DMS 273 (cell line): ENCODE data around the gene PLS3.

Experiments
- DNase-seq: peaks from one replicate; lab custom pipeline; 2025; ENCODE audit not compliant: unreplicated experiment; lab: John Stamatoyannopoulos, UW

Gene PLS3

DNA sequence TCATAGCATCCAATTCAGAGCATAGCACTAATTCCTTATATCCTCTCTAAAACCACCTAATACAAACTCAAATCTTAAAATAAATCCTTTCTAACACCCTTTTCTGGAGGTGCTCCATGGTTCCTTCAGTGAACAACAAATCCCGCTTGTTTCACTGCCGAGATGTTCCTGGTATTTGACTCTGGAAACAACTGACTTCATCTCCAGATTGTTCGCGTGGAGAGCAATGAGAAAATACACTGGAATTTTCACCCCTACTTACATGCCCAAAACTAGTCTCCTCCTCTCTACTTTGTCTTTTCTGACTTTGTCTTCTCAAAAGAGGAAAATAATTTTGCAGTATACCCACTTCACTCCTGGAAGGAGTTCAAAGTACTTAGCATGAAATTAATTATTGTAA, 129.0 kb downstream of the PLS3 start:
- no peak for DNase-seq

DNA sequence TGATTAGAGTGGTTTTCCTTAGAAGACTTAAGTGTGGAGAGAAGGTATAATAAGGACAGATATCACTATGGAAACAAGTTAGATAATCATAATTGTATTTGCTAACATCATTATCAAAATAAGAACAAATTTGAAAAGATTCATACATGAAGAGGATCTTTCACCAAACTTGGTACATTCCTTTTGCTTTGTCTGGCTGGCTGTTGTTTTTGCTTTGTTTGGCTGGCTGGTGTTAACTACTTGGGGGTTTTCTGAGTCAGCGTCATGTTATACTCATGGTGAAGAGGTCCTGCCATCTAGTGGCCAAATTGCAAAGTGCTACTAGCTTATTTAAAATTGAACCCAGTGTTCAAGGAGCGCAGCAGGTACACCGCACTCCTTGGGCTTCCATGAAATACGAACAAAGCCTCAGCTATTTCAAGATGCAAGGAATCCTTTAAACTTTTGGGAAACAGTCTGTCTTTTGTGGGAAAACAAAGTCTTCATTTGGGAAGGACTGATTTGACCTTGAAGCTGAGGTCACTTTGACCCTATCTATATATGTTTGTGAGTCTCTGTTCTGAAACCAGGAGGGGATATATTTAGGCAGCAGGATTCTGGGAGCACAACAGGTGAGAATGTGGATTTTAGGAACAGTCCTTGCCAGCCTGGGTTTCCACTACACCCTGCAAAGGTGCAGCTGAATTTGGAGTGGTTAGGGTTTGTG, 129.7 kb downstream of the PLS3 start:
- peak; percentile 88 for DNase-seq

DNA sequence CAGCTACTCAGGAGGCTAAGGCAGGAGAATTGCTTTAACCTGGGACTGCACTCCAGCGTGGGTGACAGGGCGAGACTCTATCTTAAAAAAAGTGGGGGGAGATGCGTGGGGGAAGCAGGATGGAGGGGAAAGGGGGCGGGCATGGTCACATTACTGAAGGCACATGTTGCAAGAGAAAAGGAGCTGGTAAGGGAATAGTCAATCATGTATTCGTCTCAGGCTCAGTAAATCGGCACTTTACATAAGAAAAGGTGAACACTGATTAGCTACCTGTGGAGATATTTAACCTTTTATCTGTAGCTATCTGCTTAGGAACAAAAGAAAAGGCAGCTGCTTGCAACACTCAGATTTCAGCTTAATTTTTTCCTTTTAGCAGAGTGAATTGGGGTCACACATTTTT, 132.5 kb downstream of the PLS3 start:
- DNase-seq, result no peak

DNA sequence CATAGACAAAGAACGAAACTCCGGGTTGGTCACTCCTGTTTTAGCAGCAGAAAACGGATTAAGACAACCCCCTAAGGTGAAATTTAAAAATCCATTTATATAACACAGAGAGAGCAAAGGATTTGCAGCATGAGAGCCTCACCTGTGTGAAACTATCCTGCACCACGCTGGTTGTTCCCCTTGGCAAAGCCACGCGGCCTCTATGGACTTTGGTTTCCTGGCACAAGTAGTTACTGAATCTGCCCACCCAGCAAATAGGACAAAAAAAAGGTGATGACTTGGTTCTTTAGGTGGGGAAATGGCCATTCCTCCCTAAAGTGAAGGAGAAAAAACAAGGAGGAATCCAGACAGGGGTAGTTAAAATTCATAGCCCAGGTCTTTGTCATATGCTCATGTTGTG, 133.1 kb downstream of the PLS3 start:
- no peak for DNase-seq

DNA sequence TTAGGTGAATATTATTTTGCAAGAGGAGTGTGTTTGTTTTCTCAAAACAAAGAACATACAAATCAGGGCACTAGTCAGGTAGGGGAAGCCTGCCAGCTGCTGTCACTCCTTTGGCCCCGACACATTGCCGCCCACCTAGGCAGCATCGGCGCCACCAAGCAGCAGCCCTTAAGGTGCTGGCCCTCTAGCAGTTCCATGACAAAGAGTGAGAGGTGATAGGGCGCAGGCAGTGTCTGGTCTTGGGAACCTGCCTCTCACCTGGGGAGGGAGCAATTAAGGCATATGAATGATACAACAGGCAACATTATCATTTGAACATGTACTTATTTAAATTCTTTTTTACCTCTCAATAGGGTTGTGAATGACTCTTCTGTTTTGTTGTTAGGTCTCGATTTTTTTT, 135.1 kb downstream of the PLS3 start:
- DNase-seq, result no peak

DNA sequence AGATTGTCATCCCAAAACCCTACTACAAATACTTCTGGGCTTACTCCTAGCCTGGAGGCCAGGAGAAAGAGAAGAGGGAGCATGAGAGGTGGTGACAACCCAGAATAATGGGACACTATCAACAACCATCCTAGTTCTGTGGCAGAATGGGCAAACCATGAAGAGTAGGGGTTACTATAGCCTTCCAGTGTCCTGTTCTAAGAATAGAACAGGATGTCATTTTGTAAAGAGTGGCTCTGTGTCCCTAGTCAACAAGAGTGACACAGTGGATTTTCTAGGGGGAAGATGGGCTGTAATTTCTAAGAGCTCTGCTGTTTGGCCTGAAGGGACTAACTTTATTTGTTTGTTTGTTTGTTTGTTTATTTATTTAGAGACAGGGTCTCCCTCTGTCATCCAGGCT, 136.0 kb downstream of the PLS3 start:
- DNase-seq, result no peak

DNA sequence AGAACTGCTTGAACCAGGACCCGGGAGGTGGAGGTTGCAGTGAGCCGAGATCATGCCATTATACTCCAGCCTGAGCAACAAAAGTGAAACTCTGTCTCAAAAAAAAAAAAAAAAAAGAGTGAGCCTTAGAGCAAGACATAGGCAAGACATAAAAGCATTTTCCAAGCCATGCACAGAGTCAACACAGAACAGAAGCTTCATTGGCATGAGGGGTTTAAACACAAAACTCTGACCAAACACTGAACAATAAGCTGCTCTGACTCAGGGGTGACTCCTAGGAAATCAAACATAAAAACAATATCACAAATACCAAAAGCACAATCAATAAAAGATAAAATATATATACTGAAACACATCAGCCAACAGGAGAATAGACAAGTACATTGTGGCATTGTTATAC, 136.8 kb downstream of the PLS3 start:
- DNase-seq, result no peak
